Glutamatergic neuron (in vitro differentiated cells): Measurements from ENCODE around the gene NAA10. TPM values are rescaled to one million over a fixed set of nuclear protein-coding genes. Genes with fewer than 3 reads are reported as not detected.
A peak's percentile ranks its signal among the peaks of the same experiment; 100 is the strongest.

Source experiments
- DNase-seq: peaks from one replicate; pipeline ENCODE4 v3.0.0; 2022
- H3K27ac Mint-ChIP-seq: one replicate; pipeline ENCODE4 v1.8.0; 2020; ENCODE audit warnings: mild to moderate bottlenecking, mixed read lengths, inconsistent platforms; ENCODE audit not compliant: unreplicated experiment
- H3K27me3 Mint-ChIP-seq: one replicate; pipeline ENCODE4 v1.8.0; 2020; ENCODE audit warnings: mild to moderate bottlenecking, moderate library complexity, mixed read lengths, inconsistent platforms; ENCODE audit not compliant: unreplicated experiment
- H3K36me3 Mint-ChIP-seq: one replicate; pipeline ENCODE4 v1.8.0; 2020; ENCODE audit warnings: mild to moderate bottlenecking, mixed read lengths, inconsistent platforms; ENCODE audit not compliant: unreplicated experiment
- H3K4me1 Mint-ChIP-seq: one replicate; pipeline ENCODE4 v1.8.0; 2020; ENCODE audit warnings: mild to moderate bottlenecking, low read depth, mixed read lengths, inconsistent platforms; ENCODE audit not compliant: unreplicated experiment
- H3K4me3 Mint-ChIP-seq: one replicate; pipeline ENCODE4 v1.8.0; 2020; ENCODE audit warnings: mild to moderate bottlenecking, mixed read lengths, inconsistent platforms; ENCODE audit not compliant: unreplicated experiment
- H3K9me3 Mint-ChIP-seq: one replicate; pipeline ENCODE4 v1.8.0; 2020; ENCODE audit warnings: mild to moderate bottlenecking, moderate library complexity, mixed read lengths, inconsistent platforms; ENCODE audit not compliant: unreplicated experiment
- total RNA-seq: library from RNA; stranded (reverse); fragmentation: NEBNext Ultra II Directional; extraction: Animal tissue kit (Norgen Biotek cat#: 25700); gene quantifications from one replicate; pipeline ENCODE4 v1.2.1, GENCODE V29; 2021; ENCODE audit not compliant: unreplicated experiment
- TF ChIP-seq, protein P1 (sequence below): fragments of 200-600 bp; sonication (generic); IDR thresholded peaks from one replicate; pipeline ENCODE4 v1.5.0; 2021; ENCODE audit not compliant: partially characterized antibody, unreplicated experiment

Gene NAA10
- total RNA-seq, 1 donor from 2014 or later: 129 TPM

DNA sequence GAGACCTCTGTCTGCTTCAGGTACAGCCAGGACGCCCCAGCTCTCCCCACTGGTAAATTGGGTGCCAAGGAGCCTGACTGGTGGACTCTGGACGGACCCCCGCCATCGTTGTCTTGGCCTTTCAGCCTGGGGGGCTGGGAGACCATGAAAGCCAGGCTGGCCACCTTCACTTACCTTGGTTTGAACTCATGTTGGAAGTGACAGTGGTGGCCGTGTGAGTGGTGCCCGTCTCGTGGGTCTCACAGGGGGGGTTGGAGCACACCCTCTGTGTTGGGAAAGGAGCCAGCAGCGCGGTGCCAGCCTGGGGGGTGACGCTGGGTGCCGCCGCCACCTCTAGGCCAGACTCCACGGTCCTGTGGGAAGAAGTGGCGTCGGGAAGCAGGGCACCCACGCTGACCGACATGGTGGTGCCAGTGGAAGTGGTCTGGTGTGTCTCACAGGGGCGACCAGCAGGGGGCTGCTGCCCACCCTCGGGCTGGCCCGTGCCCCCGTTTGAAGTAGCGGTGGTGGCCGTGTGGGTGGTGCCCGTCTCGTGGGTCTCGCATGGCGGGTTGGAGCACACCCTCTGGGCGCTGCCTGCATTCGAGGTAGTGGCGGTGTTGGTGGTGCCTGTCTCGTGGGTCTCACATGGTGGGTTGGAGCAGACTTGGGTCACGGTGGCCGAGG lies 19.2 kb upstream of the NAA10 start:
- Mint-ChIP-seq H3K4me1 (no peaks in the 10 kb centered on the region), H3K4me3 (no peak overlapping the region), H3K9me3 (peaks cover 3% of the 10 kb centered on the region), H3K27me3 (no peaks in the 10 kb centered on the region), H3K36me3 (no peaks in the 10 kb centered on the region), H3K27ac (no peak overlapping the region)
- DNase-seq: no peak
- TF ChIP-seq, protein P1, sequence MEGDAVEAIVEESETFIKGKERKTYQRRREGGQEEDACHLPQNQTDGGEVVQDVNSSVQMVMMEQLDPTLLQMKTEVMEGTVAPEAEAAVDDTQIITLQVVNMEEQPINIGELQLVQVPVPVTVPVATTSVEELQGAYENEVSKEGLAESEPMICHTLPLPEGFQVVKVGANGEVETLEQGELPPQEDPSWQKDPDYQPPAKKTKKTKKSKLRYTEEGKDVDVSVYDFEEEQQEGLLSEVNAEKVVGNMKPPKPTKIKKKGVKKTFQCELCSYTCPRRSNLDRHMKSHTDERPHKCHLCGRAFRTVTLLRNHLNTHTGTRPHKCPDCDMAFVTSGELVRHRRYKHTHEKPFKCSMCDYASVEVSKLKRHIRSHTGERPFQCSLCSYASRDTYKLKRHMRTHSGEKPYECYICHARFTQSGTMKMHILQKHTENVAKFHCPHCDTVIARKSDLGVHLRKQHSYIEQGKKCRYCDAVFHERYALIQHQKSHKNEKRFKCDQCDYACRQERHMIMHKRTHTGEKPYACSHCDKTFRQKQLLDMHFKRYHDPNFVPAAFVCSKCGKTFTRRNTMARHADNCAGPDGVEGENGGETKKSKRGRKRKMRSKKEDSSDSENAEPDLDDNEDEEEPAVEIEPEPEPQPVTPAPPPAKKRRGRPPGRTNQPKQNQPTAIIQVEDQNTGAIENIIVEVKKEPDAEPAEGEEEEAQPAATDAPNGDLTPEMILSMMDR: no peak

GRCh38 chrX:153953342-153953830 lies 18.5 kb upstream of the NAA10 start:
- no peak overlapping the region for H3K4me3 Mint-ChIP-seq
- no peaks in the 10 kb centered on the region for H3K27me3 Mint-ChIP-seq
- no peaks in the 10 kb centered on the region for H3K36me3 Mint-ChIP-seq
- no peaks in the 10 kb centered on the region for H3K4me1 Mint-ChIP-seq
- TF ChIP-seq, protein P1: peak; percentile 92
- peaks cover 3% of the 10 kb centered on the region for H3K9me3 Mint-ChIP-seq
- DNase-seq: peak; percentile 81
- no peak overlapping the region for H3K27ac Mint-ChIP-seq

GRCh38 chrX:153952373-153953026 lies 17.7 kb upstream of the NAA10 start:
- H3K4me1 Mint-ChIP-seq: peaks cover under 1% of the 10 kb centered on the region
- no peak for DNase-seq
- H3K9me3 Mint-ChIP-seq: peaks cover 5% of the 10 kb centered on the region
- no peaks in the 10 kb centered on the region for H3K36me3 Mint-ChIP-seq
- H3K4me3 Mint-ChIP-seq: no peak overlapping the region
- H3K27me3 Mint-ChIP-seq: peaks cover 2% of the 10 kb centered on the region
- peak overlapping the region; percentile 28 for H3K27ac Mint-ChIP-seq
- TF ChIP-seq, protein P1: no peak

- no peaks in the 10 kb centered on the region for H3K36me3 Mint-ChIP-seq
- H3K4me3 Mint-ChIP-seq: no peak overlapping the region
- H3K27me3 Mint-ChIP-seq: peaks cover 3% of the 10 kb centered on the region
These were observed 17.0 kb upstream of the NAA10 start for GRCh38 chrX:153951683-153952372.

More at GRCh38 chrX:153951683-153952372, 17.0 kb upstream of the NAA10 start:
- DNase-seq: no peak
- Mint-ChIP-seq H3K9me3 (peaks cover 5% of the 10 kb centered on the region), H3K4me1 (peaks cover 3% of the 10 kb centered on the region), H3K27ac (no peak overlapping the region)
- TF ChIP-seq, protein P1: no peak
